HG03565 (cell line): ENCODE measurements around the gene SPTB.

Source experiments
- ATAC-seq: cut with Tn5 transposase; IDR thresholded peaks from one replicate; pipeline ENCODE4 v1.9.1; 2021; ENCODE audit warnings: mild to moderate bottlenecking, moderate library complexity; ENCODE audit not compliant: unreplicated experiment

The SPTB gene

DNA sequence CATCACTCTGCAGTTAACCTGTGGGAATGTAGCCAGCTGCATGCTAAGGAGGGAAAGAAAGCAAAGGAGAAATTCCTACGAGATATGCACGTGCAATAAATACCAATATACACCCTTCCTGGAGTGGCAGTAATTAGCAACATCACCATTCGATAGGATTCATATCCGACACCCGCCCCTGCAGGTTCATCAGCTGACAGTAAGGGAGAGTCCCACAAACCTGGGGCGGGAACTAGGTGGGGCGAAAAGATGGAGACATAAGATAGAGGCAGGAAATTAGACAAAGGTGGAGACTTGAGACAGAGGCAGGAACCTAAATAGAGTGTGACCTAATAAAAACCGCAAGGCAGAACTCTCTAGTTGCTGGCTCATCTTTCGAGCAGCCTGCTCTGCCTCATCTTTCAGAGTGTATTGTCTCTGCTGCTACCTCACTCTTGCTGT is 123.9 kb downstream of the SPTB start:
- ATAC-seq, result no peak

DNA sequence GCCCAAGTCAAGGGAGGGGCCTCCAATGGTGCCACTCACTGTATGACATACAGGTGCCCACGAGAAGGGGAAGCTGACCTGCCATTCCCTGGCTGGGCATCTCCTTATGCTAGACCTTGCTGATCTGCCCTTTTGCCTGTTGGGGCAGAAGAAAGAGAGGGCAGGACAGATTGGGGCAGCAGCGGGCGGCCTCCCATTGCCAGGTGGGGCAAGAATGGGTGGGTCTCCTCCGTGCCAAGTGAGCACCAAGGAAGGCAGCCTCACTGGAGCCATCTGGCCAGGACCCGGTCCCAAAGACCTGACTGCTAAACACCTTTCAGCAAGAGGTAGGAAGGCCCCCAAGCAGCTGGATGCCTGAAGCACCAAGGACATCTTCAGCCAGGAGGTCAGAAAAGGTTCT is 125.0 kb downstream of the SPTB start:
- no peak for ATAC-seq

DNA sequence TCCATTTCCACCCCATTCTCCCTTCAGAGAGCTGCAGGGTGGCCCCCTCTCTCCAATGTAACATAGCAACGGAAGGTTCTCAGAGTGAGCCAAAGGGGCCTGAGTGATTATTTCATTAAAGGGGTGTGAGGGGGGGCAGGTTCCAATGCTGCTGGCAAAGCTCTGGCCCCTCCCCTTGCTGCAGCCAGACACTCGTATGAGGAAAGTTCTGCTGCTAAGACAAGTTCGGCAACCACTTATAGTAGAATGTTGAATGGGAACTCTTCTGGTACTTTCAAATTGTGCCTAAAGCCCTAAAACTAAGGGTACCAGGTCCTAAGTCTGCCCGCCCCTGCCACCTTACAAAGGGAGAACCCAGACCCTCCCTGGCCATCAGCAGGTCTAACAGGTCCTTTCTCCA is 125.7 kb downstream of the SPTB start:
- no peak for ATAC-seq

DNA sequence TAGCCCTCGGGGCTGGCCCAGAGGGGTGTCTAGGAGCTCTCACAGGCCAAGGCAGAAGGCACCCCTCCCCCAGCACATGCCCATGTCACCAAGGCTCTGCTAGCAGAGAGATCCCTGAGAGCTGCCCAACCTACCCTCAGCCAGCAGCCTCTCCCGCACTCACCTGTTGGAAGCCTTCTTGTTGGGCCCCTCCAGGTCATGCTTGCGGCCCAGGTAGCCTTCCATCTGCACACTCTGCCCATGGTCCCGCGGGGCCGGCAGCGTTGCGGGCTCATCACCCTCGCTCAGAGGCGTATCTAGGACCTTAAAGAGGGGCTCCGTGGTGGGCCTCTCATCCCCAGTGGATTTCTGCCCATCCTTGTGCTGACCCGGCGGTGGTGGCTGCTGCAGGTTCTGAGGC is 126.3 kb downstream of the SPTB start:
- ATAC-seq, result no peak

DNA sequence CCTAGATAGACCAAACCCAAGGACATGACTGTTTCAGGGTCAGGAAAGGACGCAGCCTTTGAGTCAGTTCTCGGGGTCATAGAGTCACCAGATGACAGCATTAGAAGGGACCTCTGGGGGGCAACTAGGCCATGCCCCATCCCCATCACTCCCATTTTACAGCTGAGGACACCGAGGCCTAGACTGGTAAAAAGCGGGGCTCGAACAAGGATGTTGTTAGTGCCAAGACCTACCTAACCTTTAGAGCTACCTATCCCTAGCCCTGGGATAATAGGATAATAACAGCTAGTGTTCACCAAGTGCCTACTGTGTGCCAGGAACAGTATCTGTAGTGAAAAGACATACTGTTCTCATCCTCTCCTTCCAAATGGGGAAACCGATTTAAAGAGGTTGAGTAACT is 126.8 kb downstream of the SPTB start:
- no peak for ATAC-seq

DNA sequence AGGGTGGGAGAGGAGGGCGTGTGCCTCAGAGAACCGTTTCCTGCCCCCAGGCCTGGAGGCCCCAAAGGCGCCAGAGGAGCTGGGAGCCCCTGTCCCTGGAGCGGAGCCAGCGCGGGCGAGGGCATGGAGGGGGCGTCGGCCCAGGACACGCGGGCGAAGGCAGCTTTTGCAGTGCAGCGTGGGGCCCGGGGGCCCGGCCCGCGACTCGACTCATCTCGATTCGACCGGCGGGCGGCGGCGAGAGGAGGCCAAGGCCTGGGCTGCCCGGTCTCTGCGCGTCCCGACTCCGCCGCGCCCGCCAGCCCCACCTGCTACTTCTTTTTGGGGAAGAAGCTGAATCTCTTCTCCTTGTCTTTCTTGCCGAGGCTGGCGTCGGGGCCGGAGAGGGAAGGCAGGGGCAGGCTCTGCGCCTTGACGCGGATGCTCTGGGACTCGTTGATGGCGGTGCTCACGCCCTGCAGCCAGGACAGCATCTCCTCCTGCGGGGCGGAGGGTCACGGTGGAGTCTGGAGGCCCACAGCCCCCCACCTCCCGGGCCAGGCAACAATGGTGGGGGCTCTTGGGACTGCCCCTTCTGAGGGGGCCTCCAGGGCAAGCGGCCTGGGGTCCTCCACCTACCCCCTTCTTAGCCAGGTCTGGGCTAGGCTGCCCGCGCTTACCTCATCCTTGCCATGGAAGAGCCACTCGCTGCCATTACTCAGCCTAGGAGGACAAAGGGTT is 130.6 kb downstream of the SPTB start:
- ATAC-seq, result no peak

DNA sequence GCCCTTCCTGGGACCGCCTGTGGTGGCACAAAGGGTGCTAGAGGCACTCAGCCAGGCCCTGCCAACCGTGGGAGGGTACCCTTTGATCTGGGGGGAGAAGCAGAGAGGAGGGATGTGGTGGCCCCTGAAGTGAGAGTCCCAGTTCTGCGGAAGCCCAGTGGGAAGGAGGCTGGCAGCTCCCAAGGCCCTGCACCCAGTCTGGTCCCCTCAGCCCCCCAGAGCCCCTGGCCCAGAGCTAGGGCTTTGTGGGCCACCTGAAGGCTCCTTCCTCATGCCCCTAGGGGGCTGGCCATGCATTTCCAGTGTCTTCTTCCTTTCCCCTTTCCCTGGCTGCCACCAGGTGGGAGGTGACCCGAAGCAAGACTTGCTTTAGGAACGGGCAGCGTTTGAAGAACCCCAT is 131.2 kb downstream of the SPTB start:
- no peak for ATAC-seq

DNA sequence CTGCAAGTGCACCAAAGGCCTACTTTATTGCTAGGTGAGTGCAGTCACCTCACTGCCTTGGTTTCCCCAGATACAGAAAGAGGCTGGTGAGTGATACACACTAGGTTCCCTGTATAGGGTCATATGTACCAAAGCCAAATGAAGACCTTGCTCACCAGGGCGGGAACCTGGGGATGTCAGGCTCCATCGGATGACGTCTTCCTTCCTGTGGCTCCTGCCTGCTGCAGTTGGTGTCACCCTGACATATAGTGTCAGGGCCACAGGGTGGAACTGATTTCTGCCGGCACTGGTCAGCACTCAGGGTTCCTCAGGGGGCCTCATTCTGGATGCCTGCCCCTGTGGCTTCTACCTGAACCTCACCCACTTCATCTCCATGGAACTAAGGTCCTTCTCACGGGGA is 132.4 kb downstream of the SPTB start:
- no peak for ATAC-seq

DNA sequence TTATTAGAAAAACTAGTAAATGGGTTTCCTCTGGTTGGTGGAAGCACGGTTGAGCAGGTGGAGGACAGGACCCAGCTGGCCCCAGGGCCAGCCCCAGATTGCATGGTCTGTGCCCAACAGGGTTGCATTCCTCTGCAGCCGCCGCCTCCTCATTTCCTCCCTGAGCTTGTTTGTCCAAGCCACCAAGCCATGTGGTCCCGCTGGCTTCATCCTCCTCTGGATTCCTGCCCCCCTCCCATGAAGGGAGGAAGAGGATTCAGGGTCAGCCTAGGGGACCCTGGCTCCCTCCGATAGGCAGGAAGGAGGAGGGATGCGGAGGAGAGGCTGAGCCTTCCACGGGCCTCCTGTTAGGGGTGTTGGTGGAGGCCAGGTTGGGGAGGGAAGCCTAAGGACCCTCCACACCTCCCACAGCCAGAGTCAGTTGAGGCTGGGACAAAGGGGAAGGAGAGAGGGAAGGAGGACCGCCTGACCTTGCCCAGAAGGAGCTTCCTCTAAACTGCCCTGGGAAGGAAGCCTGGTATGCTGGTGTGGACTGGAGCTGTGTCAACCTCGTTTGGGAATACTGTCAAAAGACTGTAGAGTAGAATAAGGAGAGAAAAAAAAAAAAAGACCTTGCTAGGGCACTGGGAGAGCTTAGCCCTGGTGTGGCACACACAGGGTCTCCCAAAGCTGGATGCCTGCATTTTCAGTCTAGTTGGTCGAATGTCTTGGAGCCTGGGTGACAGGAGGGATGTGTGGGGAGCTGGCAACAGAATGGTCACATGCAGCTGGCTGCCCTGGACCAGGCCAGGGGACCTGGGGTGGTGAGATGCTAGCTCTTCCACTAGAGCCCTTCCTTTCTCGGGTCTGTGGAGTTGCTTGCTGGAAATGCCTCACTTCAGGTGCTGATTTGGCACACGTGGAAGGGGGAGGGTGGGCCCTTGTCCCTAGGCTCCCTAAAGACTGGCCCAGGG is 133.1 kb downstream of the SPTB start:
- no peak for ATAC-seq

DNA sequence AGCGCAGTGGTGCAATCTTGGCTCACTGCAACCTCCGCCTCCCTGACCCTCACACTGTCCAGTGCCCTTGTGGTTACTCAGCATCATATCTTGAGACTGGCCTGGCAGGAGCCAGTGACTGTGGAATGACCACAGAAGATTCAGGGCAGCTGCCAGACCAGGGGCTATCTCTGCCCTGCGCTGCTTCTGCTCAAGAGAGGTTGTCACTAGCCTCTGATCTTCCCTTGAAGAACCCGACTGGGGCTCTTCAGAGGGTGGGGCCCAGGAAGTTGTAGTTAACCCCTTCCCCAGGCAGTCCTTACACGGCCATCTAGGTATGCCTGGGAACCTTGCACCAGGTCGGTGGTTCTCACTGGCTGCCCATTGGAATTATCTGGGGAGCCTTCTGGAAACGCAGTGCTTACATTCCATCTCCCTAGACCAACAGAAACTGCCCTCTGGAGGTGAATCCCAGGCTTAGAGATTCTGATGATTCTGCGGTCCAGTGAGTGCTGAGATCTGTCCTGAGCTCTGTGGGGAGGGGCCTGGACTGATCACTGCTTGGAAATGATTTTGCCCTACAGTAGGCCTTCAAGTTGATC is 134.1 kb downstream of the SPTB start:
- ATAC-seq, result no peak

DNA sequence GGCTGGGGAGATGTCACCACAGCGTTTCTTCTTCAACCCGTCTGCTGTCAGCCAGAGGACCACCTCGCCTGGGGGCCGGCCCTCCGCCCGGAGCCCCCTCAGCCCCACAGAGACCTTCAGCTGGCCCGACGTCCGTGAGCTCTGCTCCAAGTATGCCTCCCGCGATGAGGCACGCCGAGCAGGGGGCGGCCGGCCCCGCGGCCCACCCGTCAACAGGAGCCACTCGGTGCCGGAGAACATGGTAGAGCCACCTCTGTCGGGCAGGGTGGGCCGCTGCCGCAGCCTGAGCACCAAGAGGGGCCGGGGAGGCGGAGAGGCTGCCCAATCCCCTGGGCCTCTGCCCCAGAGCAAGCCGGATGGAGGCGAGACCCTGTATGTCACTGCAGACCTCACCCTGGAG is 136.6 kb downstream of the SPTB start:
- ATAC-seq, result no peak

DNA sequence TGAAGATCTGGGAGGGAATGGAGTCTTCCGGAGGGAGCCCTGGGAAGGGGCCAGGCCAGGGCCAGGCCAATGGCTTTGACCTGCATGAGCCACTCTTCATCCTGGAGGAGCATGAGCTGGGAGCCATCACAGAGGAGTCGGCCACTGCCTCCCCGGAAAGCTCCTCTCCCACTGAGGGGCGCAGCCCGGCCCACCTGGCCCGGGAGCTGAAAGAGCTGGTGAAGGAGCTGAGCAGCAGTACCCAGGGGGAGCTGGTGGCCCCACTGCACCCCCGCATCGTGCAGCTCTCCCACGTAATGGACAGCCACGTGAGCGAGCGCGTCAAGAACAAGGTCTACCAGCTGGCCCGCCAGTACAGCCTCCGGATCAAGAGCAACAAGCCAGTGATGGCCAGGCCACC is 137.7 kb downstream of the SPTB start:
- ATAC-seq, result no peak

DNA sequence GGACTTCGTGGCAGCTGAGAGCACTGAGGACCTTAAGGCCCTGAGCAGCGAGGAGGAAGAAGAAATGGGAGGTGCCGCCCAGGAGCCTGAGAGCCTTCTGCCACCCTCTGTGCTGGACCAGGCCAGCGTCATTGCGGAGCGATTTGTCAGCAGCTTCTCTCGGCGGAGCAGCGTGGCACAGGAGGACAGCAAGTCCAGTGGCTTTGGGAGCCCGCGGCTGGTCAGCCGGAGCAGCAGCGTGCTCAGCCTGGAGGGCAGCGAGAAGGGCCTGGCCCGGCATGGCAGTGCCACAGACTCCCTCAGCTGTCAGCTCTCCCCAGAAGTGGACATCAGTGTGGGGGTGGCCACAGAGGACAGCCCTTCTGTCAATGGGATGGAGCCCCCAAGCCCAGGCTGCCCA is 138.5 kb downstream of the SPTB start:
- ATAC-seq, result no peak

DNA sequence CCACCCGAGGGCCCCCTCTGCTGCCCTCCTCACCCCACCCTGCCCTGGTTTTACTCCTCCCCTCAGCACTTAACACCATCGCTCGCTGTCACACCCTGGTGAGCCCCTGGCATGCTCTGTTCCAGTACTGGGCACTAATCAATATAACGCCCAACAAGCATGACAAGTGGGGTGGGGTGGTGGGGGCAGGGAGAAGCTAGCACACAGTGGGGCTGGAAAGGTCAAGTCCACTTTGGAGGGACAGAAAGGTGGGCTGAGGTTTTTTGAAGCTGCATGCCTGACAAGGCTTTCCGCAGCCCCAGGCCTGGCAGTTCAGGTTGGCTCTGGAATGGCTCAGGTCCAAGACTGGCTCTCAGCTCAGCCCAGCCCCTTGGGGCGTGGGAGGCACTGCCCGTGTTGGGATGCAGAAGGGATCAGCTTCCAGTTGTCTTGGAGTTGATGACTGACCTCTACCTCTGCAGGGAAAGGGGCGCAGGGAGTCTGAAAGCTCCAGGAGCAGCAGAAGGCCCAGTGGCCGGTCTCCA is 141.4 kb downstream of the SPTB start:
- ATAC-seq, result no peak

DNA sequence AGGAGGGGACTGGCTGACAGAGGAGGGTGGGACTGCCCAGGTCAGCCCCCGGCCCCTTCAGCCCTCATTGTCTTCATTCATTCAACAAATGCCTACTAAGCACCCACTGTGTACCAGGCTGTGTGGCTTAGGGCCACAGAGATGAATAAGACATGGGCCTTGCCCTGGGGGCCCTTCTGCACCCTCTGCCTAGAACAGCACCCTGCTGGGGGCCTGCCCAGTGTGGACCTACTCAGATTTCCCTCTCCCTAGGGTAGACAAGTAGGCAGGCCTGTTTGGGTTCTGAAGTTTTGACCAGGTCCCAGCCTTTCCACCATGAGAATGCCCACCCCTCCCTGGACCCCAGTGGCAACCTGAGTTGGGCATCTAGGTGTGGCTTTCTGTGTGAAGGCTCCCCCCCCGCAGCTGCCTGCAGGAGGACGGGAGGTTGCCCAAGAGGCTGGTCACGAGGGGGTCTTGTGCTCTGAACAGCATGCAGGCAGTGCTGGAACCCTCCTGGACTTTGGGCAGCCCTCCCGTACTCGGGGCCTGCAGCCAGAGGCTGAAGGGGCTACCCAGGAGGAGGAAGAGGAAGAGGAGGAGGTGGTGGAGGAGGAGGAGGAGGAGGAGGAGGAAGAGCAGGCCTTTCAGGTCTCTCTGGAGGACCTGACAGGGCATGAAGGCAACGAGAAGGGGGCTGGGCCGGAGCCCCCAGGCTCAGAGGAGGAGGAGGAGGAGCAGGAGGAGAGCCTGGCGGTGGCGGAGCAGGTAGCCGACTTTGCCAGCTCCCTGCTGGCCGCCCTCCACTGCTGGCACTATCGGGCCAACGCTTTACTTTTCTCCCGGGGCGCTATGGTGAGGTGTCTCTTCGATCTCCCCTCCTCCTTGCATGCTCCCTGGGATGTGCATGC is 142.1 kb downstream of the SPTB start:
- no peak for ATAC-seq

DNA sequence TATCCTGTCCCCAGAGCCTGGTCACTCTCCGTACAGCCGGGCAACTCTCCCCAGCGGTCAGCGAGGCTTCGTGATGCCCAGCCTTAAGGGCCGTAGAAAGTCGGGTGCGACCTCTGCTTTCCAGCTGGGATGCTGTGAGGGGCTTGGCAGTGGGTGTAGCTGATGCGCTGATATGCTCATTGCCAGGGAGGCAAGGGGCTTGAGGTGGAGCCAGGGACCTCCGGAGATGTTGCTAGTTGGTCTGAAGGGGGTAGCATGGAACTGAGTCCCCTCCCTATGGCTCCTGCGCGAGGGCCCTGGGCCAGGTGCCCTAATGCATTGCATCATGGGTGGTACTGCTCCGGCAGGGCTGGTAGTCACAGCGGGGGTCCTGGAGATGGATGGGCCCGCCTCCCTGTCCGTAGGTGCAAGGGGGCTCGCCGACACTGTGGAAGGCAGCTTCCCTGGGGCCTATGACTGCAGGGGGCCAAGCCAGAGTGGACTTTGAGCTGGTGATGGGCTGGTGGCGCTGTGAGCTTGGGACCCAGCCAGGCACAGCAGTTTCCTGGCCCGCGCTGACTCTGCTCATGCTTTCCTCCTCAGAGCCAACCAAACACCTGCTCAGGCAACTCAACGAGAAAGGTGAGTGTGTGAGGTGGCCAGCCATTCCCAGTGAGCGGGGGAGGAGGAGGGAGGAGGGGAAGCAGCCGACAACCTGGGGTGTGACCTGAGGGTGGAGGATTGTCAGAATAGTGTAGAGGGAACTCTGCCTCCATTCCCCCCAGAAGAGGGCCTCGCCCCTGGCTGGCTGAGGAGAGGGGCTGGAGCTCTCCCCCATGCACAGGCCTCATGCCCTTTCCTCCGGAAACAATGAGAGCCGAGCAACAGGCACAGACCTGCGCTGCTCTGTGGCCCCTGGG is 143.2 kb downstream of the SPTB start:
- no peak for ATAC-seq

DNA sequence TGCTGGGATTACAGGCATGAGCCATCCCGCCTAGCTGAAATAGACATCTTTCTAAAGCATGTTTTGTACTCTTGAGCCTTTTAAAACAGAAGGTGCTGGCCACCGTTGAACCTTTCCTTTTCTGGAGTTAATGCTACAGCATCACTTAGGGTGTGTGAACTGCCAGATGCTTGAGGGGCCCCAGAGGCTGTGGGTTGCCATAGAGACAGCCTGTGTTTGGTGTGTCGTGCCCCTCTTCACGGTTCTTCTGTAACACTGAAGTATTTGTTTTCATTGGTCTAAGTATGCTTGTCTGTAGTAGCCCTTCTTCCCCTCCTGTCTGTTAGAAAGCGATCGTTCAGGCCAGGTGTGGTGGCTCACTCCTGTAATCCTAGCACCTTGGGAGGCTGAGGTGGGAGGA is 144.7 kb downstream of the SPTB start:
- no peak for ATAC-seq

DNA sequence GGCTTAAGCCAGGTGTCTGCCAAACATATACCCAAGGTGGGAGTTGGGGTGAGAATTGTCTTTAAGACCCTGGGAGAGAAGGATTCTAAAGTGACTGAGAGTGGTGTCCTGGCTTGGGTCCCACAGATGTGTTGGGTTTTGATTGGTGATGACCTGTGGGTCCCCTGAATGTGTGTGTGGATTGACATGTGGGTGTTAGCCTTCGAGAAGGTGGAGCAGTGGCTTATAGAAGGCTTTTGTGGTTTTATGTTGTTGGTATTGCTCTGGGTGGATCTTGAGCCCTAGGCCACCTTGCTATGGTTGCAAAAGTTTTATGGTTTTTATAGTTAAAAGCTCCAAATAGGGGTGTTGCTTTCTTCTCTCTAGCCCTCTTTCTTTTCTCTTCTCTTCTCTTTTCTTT is 145.8 kb downstream of the SPTB start:
- no peak for ATAC-seq

DNA sequence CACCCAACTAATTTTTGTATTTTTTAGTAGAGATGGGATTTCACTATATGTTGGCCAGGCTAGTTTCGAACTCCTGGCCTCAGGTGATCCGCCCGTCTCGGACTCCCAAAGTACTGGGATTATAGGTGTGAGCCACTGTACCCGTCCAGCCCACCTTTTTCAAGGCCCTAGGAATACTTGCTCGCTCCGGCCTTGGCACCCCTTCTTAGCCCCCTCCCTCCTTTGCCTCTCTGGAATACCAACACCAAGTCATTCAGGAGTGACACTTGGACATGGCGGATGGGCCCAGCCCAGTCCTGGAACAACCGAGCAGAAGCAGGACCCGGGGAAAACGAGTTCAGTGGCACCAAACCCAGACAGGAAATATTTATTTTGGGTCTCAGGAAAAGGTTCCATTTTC is 146.4 kb downstream of the SPTB start:
- ATAC-seq, result no peak
